Measurements from ENCODE around the gene MACROD2.

DNA sequence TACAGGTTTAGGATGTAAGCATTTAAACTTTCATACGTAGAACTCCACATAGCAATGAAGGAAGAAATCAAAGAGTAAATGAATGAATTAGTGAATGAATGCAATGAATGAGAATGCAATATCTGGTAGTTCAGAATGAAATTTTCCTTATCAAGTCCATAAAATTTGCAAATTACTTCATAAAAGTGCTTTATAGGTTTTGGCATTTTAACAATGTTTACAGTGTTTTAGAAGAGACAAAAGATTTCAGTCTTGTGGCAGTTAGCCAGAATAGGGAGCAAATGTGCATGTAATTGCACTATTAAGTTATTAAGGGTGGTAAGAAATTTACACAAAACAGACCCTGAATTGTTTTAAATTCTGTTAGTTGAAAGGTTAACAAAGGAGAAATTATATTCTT lies 1081.5 kb downstream of the MACROD2 start:
- no peak for TF ChIP-seq CTCF (IDR thresholded peaks at IDR 0.05; ENCODE audit: insufficient read depth, low read length, poor library complexity, severe bottlenecking)
- TF ChIP-seq EZH2phosphoT487 (conservative IDR thresholded peaks at IDR 0.05; ENCODE audit: low read length): no peak
